K562 (cell line): Measurements from ENCODE around the gene MAPT. TPM values are rescaled to one million over a fixed set of nuclear protein-coding genes. Genes with fewer than 3 reads are reported as not detected.

Experiments used
- ATAC-seq: fragments of 200-7000 bp; cut with Tn5 transposase; 3 replicates; pipeline ENCODE4 v1.9.1; 2020; ENCODE audit warnings: moderate library complexity
- BruUV-seq: library from RNA; stranded (reverse); fragments of 400-500 nt; replicated peaks from 2 replicates; lab custom pipeline; 2021; lab: Mats Ljungman, UMichigan
- CTCF ChIA-PET: fragments of 300-600 bp; formaldehyde crosslinking; extraction: SDS; loops from one replicate; lab custom pipeline; 2021; ENCODE audit warnings: low intra/inter-chr PET ratio; lab: Yijun Ruan, JAX
- POLR2A ChIA-PET: fragments of 300-600, 350-650 bp; sonication (Branson Sonifier 250); formaldehyde crosslinking; extraction: SDS; loops from one replicate; lab custom pipeline; 2021; ENCODE audit warnings: antibody characterized with exemption, inconsistent platforms; lab: Yijun Ruan, JAX
- DNase-seq, 4 experiments: peaks; one replicate each; pipeline versions ENCODE4 v3.0.0 to v3.0.0-alpha.2; 2011 to 2018; ENCODE audit warnings: low spot score in 3 of 4, mixed read lengths in 3 of 4; ENCODE audit errors: extremely low read depth in 1 of 4
- FAIRE-seq: peaks from 2 replicates; lab custom pipeline; 2011; peaks lifted over from hg19 to GRCh38; lab: Jason Lieb, UNC
- H2AFZ ChIP-seq: 2 replicates; pipeline ENCODE4 v1.6.0; 2011; ENCODE audit warnings: low read depth, low read length, control low read depth, inconsistent platforms
- H3K27ac ChIP-seq: fragments of 200-600 bp; 3 replicates; pipeline ENCODE4 v1.8.0; 2011; ENCODE audit warnings: low read depth, mild to moderate bottlenecking, control low read depth, inconsistent platforms, low read length, moderate library complexity, mixed read lengths; ENCODE audit errors: extremely low read depth
- H3K27me3 ChIP-seq, 2 experiments: fragments of 300-600 bp in 1 of 2; 2 replicates in 1 of 2; 3 replicates in 1 of 2; pipeline versions ENCODE4 v1.6.0 to v1.8.0; 2011; ENCODE audit warnings: inconsistent platforms in 2 of 2, low read length in 2 of 2, mild to moderate bottlenecking in 1 of 2, mixed read lengths in 1 of 2, moderate library complexity in 1 of 2; ENCODE audit not compliant: control insufficient read depth in 2 of 2, insufficient read depth in 2 of 2
- H3K36me3 ChIP-seq: fragments of 300-600 bp; 3 replicates; pipeline ENCODE4 v1.8.0; 2011; ENCODE audit warnings: mild to moderate bottlenecking, low read length, inconsistent platforms; ENCODE audit not compliant: control insufficient read depth, insufficient read depth
- H3K4me1 ChIP-seq, 2 experiments: fragments of 200-600 bp in 1 of 2; replicated peaks in 1 of 2; 2 replicates in 1 of 2; 3 replicates in 1 of 2; pipeline versions ENCODE4 v1.5.1 to v1.8.0; 2011; ENCODE audit warnings: inconsistent platforms in 2 of 2, low read length in 2 of 2, mild to moderate bottlenecking in 1 of 2, mixed read lengths in 1 of 2, moderate library complexity in 1 of 2; ENCODE audit not compliant: control insufficient read depth in 2 of 2, insufficient read depth in 2 of 2
- H3K4me2 ChIP-seq: 2 replicates; pipeline ENCODE4 v1.6.1; 2011; ENCODE audit warnings: low read length, control low read depth, inconsistent platforms, mixed read lengths; ENCODE audit not compliant: insufficient read depth
- H3K4me3 ChIP-seq: fragments of 200-600 bp; sonication (generic), shearing (Covaris generic); 2 replicates; pipeline ENCODE4 v1.5.1; 2016; ENCODE audit warnings: control low read depth, inconsistent platforms
- H3K79me2 ChIP-seq: fragments of 200-600 bp; 3 replicates; pipeline ENCODE4 v1.8.0; 2011; ENCODE audit warnings: low read length, inconsistent platforms; ENCODE audit not compliant: control insufficient read depth, insufficient read depth
- H3K9ac ChIP-seq, 2 experiments: 2 replicates each; pipeline versions ENCODE4 v1.6.0 to v1.6.1; 2011; ENCODE audit warnings: low read depth in 2 of 2, low read length in 2 of 2, control low read depth in 1 of 2, inconsistent platforms in 1 of 2, mild to moderate bottlenecking in 1 of 2, mixed read lengths in 1 of 2; ENCODE audit not compliant: insufficient read depth in 1 of 2
- H3K9me1 ChIP-seq: one replicate; pipeline ENCODE4 v1.6.0; 2011; ENCODE audit warnings: inconsistent platforms, mild to moderate bottlenecking, low read length, moderate library complexity; ENCODE audit not compliant: control insufficient read depth, insufficient read depth
- H3K9me3 ChIP-seq: replicated peaks from 2 replicates; pipeline ENCODE4 v1.5.1; 2011; ENCODE audit warnings: low read depth, low read length, inconsistent platforms; ENCODE audit not compliant: control insufficient read depth, insufficient read depth
- H4K20me1 ChIP-seq: replicated peaks from 2 replicates; pipeline ENCODE4 v1.6.1; 2011; ENCODE audit warnings: low read length, inconsistent platforms, mixed read lengths; ENCODE audit not compliant: control insufficient read depth, insufficient read depth
- CTCF ChIP-seq, 3 experiments: IDR thresholded peaks in 2 of 3; conservative IDR thresholded peaks in 1 of 3; 2 replicates each; pipeline ENCODE4 v1.5.1; 2011 to 2012; ENCODE audit warnings: low read length in 3 of 3, mild to moderate bottlenecking in 3 of 3, control low read depth in 2 of 3, improper control_type of control experiment in 1 of 3, inconsistent platforms in 1 of 3, low read depth in 1 of 3, mixed read lengths in 1 of 3, moderate library complexity in 1 of 3; ENCODE audit not compliant: insufficient read depth in 2 of 3
- CTCFL ChIP-seq: IDR thresholded peaks from 2 replicates; pipeline ENCODE4 v1.6.1; 2011; ENCODE audit warnings: borderline replicate concordance, low read depth, mild to moderate bottlenecking, moderate library complexity, low read length; ENCODE audit not compliant: insufficient read depth, poor library complexity, severe bottlenecking
- ZNF561 ChIP-seq: fragments of 450-650 bp; formaldehyde crosslinking; conservative IDR thresholded peaks from 2 replicates; pipeline ENCODE4 v1.4.0; 2020; ENCODE audit warnings: mild to moderate bottlenecking, moderate library complexity
- WGBS: fragments of 100-300 bp; shearing (Covaris generic); methylation state at CpG from one replicate; pipeline ENCODE4 v1.1.6; 2016; ENCODE audit warnings: low coverage, mixed read lengths; ENCODE audit not compliant: insufficient coverage; ENCODE audit errors: missing lambda C conversion rate; 5-methylcytosine and 5-hydroxymethylcytosine counted together
- in situ Hi-C: fragments of 300-500 bp; cut with MboI; formaldehyde crosslinking; loops from 4 replicates; pipeline ENCODE4 v1.15.0; 2018; ENCODE audit warnings: inconsistent platforms, mixed read lengths
- intact Hi-C: fragments of 100-400 bp; cut with micrococcal nuclease; formaldehyde crosslinking; loops from 2 replicates; pipeline ENCODE4 v1.14.2; 2022
- polyA plus RNA-seq, 8 experiments: library from polyadenylated mRNA; depleted of rRNA in 4 of 8; stranded (reverse) in 5 of 8; unstranded in 3 of 8; fragments of >200 nt; fragmentation: Nextera tagmentation in 2 of 8; fragmentation: Illumina TruSeq in 1 of 8; extraction: Ambion mirVana in 2 of 8; extraction: Trizol in 1 of 8; gene quantifications; 2 replicates each; pipeline versions ENCODE4 v1.2.1 to v1.2.3, GENCODE V29; 2011 to 2014; ENCODE audit warnings: inconsistent platforms in 1 of 8, missing spikeins in 1 of 8
- total RNA-seq, 7 experiments: library from RNA; depleted of rRNA in 6 of 7; stranded (reverse); fragments of >200 nt in 6 of 7; fragmentation: Illumina TruSeq in 2 of 7; extraction: Trizol in 2 of 7; gene quantifications; 2 replicates each; pipeline versions ENCODE4 v1.2.1 to v1.2.3, GENCODE V29; 2011 to 2021; ENCODE audit warnings: low replicate concordance in 1 of 7

MAPT gene
- total and polyA plus RNA-seq, 9 of the 15 experiments (the other 6 are each of a cell fraction or from before 2014, with no cell fraction given), result 0.04 to 1.1 (median 0.36) TPM

GRCh38 chr17:45848405-45848804, 45.9 kb upstream of the MAPT start:
- no peaks in the 10 kb centered on the region; the same call in 1 of the 2 replicates for H4K20me1 ChIP-seq
- H3K79me2 ChIP-seq, result no peaks in the 10 kb centered on the region
- no peak for DNase-seq
- intact Hi-C loops (no loop called here), in situ Hi-C loops (loop anchor here (25.0 kb wide), 1 partner anchor 436 kb away; no protein-coding TSS in a partner anchor)
- no peaks in the 10 kb centered on the region for H3K36me3 ChIP-seq
- no peak overlapping the region for H3K4me3 ChIP-seq
- no peak overlapping the region for H3K4me2 ChIP-seq
- H3K4me1 ChIP-seq, result peaks cover 0 to 13% of the 10 kb centered on the region in 2 experiments; a peak in 2 of 5 replicates
- POLR2A ChIA-PET, result no interaction called here
- H3K9ac ChIP-seq, result no peak overlapping the region
- H3K9me3 ChIP-seq, result no peaks in the 10 kb centered on the region
- no peaks in the 10 kb centered on the region for H3K9me1 ChIP-seq
- CTCF ChIA-PET, result no interaction called here
- no TSS peak for BruUV-seq
- no peak for FAIRE-seq
- H3K27ac ChIP-seq, result no peak overlapping the region
- TF ChIP-seq ZNF561 (no peak), CTCFL (peak; percentile 56), CTCF (IDR thresholded peaks at IDR 0.05 in 2 of 3, conservative IDR thresholded peaks at IDR 0.05 in 1 of 3; ENCODE audit: insufficient read depth in 2 of 3, low read depth in 1 of 3, low read length in 3 of 3) (0 out of 6 replicates have a peak, but pooled peaks of 1 of the 3 experiments have one; percentile 29)
- 0 out of 3 replicates have a peak, but pooled peaks have one; percentile 13 for ATAC-seq
- H3K27me3 ChIP-seq, result peaks cover 12 to 70% of the 10 kb centered on the region in 2 experiments; a peak in 3 of 5 replicates
- no peak overlapping the region for H2AFZ ChIP-seq
- WGBS, result 5% methylated on average over 4 of the region's 9 CpGs
